ENCODE measurements around the gene CCDC88C.

The CCDC88C gene

GRCh38 chr14:91328313-91329050 lies 89.1 kb downstream of the CCDC88C start:
- DNase-seq (ENCODE audit: low read depth) = no peak

GRCh38 chr14:91327661-91328312 lies 89.8 kb downstream of the CCDC88C start:
- no peak for DNase-seq (ENCODE audit: low read depth)

- no peak for DNase-seq (ENCODE audit: low read depth)
Measured at GRCh38 chr14:91327250-91327595, 90.4 kb downstream of the CCDC88C start.

- DNase-seq (ENCODE audit: low read depth) = no peak
Measured at GRCh38 chr14:91326514-91327249, 90.9 kb downstream of the CCDC88C start.

- DNase-seq (ENCODE audit: low read depth) = no peak
Measured at GRCh38 chr14:91324606-91325575, 92.7 kb downstream of the CCDC88C start.

- DNase-seq (ENCODE audit: low read depth) = peak; percentile 97
Measured at GRCh38 chr14:91323671-91324605, 93.7 kb downstream of the CCDC88C start.

GRCh38 chr14:91323031-91323430 lies 94.6 kb downstream of the CCDC88C start:
- no peak for DNase-seq (ENCODE audit: low read depth)

GRCh38 chr14:91322623-91323022 lies 95.0 kb downstream of the CCDC88C start:
- no peak for DNase-seq (ENCODE audit: low read depth)

GRCh38 chr14:91321131-91321530 lies 96.5 kb downstream of the CCDC88C start:
- DNase-seq (ENCODE audit: low read depth) = no peak

GRCh38 chr14:91320266-91320665 lies 97.4 kb downstream of the CCDC88C start:
- no peak for DNase-seq (ENCODE audit: low read depth)

GRCh38 chr14:91318911-91319310 lies 98.7 kb downstream of the CCDC88C start:
- DNase-seq (ENCODE audit: low read depth) = no peak

- DNase-seq (ENCODE audit: low read depth) = peak; percentile 78
Measured at GRCh38 chr14:91317381-91318308, 100.0 kb downstream of the CCDC88C start.

GRCh38 chr14:91316761-91317160 lies 100.9 kb downstream of the CCDC88C start:
- no peak for DNase-seq (ENCODE audit: low read depth)

- DNase-seq (ENCODE audit: low read depth) = peak; percentile 60
Measured at GRCh38 chr14:91315844-91316267, 101.8 kb downstream of the CCDC88C start.

GRCh38 chr14:91313852-91314251 lies 103.8 kb downstream of the CCDC88C start:
- no peak for DNase-seq (ENCODE audit: low read depth)

- DNase-seq (ENCODE audit: low read depth) = no peak
Measured at GRCh38 chr14:91313154-91313850, 104.3 kb downstream of the CCDC88C start.

- peak; percentile 29 for DNase-seq (ENCODE audit: low read depth)
Measured at GRCh38 chr14:91311284-91311662, 106.3 kb downstream of the CCDC88C start.

- DNase-seq (ENCODE audit: low read depth) = no peak
Measured at GRCh38 chr14:91310606-91311283, 106.9 kb downstream of the CCDC88C start.

Data from activated T-cell treated with anti-CD3 and anti-CD28 coated beads for 1 hour (primary cell).